Neural crest cell (in vitro differentiated cells): ENCODE measurements around the gene AVPR2. TPM values are rescaled to one million over a fixed set of nuclear protein-coding genes. Genes with fewer than 3 reads are reported as not detected.
A peak's percentile ranks its signal among the peaks of the same experiment; 100 is the strongest.

Source experiments
- DNase-seq: peaks from one replicate; pipeline ENCODE4 v3.0.0; 2021; ENCODE audit warnings: low read depth, mixed read lengths, low spot score
- H3K27ac Mint-ChIP-seq: one replicate; pipeline ENCODE4 v1.8.0; 2021; ENCODE audit warnings: mild to moderate bottlenecking, mixed read lengths; ENCODE audit not compliant: unreplicated experiment
- H3K27me3 Mint-ChIP-seq: 2 replicates; pipeline ENCODE4 v1.8.0; 2021; ENCODE audit warnings: low read depth, mild to moderate bottlenecking, mixed read lengths
- H3K36me3 Mint-ChIP-seq: 2 replicates; pipeline ENCODE4 v1.8.0; 2021; ENCODE audit warnings: low read depth, mild to moderate bottlenecking, mixed read lengths
- H3K4me1 Mint-ChIP-seq: 2 replicates; pipeline ENCODE4 v1.8.0; 2021; ENCODE audit warnings: mixed read lengths
- H3K4me3 Mint-ChIP-seq: one replicate; pipeline ENCODE4 v1.8.0; 2021; ENCODE audit warnings: mild to moderate bottlenecking, mixed read lengths
- H3K9me3 Mint-ChIP-seq: 2 replicates; pipeline ENCODE4 v1.8.0; 2021; ENCODE audit warnings: mixed read lengths
- total RNA-seq: library from RNA; stranded (reverse); gene quantifications from 2 replicates; pipeline ENCODE4 v1.2.1, GENCODE V29; 2021
- TF ChIP-seq, protein P1 (sequence below): fragments of 200-600 bp; sonication (generic); conservative IDR thresholded peaks from 2 replicates; pipeline ENCODE4 v1.5.0; 2021; ENCODE audit warnings: antibody characterized with exemption, mild to moderate bottlenecking

The AVPR2 gene
- total RNA-seq, 1 donor from 2014 or later, result not detected

DNA sequence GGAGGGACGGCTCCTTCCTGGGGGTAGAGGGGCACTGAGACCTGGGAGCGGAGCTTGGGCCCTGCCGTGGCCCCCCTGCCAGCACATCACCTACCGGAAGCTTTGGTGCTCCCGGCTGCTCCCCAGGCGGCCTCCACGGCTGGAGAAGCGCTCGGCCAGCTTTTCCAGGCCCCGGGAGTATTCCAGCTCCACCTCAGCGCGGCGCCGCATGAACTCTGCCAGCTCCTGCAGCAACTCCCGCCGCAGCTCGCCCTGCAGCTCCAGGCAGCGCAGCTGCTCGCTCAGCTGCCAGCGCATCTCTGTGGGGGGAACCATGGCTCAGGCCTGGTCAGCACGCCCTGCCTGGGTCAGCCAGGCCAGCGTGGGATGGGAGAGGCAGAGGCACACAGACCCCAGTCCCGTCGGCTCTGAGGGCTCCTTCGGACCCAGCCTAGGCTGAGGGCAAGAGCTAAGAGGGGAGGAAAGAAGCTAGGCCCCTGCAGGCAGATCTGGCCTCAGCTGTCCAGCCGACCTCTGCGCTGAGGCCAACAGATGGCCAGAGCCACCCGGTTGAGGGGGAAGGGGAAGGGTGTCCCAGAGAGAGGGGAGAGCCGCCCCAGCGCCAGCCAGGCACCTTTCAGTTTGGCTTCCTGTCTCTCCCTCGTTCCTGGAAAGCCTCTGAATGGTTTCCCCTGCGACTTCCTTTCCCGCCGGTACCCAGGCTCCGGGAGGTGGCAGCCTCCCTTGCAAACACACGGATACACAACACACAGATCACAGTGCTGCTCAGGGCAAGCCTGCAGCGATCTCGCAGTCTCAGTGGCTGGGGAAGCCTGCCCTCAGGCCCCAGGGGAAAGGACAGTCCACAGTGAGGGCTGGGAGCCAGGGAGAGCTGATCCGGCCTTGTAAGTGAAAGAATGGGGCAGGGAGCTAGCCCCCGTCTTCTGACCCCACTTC, 17.3 kb downstream of the AVPR2 start:
- peak overlapping the region; percentile 31 for H3K4me3 Mint-ChIP-seq
- H3K36me3 Mint-ChIP-seq, result no peaks in the 10 kb centered on the region
- TF ChIP-seq, protein P1, sequence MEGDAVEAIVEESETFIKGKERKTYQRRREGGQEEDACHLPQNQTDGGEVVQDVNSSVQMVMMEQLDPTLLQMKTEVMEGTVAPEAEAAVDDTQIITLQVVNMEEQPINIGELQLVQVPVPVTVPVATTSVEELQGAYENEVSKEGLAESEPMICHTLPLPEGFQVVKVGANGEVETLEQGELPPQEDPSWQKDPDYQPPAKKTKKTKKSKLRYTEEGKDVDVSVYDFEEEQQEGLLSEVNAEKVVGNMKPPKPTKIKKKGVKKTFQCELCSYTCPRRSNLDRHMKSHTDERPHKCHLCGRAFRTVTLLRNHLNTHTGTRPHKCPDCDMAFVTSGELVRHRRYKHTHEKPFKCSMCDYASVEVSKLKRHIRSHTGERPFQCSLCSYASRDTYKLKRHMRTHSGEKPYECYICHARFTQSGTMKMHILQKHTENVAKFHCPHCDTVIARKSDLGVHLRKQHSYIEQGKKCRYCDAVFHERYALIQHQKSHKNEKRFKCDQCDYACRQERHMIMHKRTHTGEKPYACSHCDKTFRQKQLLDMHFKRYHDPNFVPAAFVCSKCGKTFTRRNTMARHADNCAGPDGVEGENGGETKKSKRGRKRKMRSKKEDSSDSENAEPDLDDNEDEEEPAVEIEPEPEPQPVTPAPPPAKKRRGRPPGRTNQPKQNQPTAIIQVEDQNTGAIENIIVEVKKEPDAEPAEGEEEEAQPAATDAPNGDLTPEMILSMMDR, result no peak
- H3K4me1 Mint-ChIP-seq, result peaks cover 16% of the 10 kb centered on the region
- H3K9me3 Mint-ChIP-seq, result no peaks in the 10 kb centered on the region
- no peak for DNase-seq
- H3K27ac Mint-ChIP-seq, result peak overlapping the region; percentile 27
- peaks cover 6% of the 10 kb centered on the region for H3K27me3 Mint-ChIP-seq

DNA sequence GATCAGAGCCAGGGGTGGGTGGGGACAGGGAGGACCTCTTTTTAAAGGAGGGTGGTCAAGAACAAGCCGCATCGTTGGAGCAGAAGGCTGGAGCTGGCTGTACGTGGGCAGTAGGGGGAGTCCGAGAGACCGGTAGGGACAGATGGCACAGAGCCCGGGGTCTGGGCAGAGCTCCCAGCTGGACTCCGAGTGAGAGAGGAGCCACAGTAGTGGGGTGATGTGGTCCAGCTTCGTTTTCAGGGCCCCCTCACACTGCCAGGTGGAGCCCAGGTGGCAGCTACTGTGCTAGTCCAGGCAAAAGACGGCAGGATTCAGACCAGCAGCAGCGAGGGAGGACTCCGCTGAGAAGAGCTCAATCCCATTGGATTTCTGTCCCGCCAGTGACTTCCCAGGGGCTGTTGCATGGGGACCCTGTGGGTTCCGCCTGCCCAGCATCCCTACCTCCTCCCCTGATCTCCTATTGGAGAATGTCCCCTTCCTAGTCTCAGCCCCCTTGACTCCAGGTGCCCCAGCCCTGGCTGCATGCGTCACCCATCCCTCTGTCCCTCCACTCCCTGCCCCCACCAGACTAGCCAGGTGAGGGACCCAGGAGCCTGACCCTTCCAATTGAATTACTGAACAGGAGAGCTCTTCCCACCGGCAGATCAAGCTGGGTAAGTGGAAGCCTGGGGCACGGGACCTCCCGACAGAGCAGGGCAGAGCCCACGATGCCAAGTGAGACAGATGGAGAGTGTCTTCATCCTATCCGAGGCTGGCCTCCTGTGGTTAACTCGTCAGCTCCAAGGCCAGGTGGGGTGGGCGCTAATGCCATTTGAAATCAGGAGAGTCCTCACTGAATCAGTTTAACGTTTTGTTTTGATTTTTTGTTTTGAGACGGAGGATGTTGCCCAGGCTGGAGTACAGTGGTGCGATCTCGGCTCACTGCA, 18.7 kb downstream of the AVPR2 start:
- H3K27me3 Mint-ChIP-seq, result peaks cover 6% of the 10 kb centered on the region
- no peaks in the 10 kb centered on the region for H3K9me3 Mint-ChIP-seq
- H3K27ac Mint-ChIP-seq, result no peak overlapping the region
- no peak for DNase-seq
- H3K4me1 Mint-ChIP-seq, result peaks cover 26% of the 10 kb centered on the region
- H3K36me3 Mint-ChIP-seq, result no peaks in the 10 kb centered on the region
- peak overlapping the region; percentile 70 for H3K4me3 Mint-ChIP-seq
- TF ChIP-seq, protein P1, result peak; percentile 30

DNA sequence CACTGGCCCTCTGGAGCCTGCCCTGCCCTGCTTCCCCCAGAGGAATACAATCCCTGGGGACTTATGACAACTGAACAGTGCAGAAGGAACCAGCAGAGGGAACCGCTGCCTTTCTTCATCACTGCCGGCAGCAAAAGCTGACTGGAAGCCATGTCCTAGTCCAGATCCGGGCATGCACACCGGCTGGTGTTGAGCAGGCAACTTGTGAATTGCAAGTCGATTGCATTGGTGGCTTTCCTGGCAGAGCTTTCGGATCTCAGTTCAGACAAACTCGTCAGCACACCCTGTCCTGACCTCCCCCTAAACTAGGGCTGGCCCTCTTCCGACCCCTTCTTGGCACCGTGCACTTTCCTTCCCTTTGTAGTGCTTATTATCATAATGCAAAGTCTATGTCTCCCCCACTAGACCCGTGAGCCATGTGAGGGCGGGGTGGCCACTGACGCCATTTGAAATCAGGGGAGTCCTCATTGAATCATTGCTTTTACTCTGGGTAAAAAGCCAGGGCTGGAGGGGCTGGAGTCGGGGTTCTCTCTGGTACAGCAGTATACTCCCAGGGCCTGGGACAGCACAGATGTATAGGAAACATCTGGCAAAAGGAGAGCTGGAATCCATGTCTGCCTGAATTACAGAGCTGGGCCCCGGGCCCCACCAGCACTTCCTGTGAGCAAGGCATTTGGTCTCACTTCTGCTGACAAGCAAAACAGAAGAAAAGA, 19.8 kb downstream of the AVPR2 start:
- peaks cover 5% of the 10 kb centered on the region for H3K36me3 Mint-ChIP-seq
- DNase-seq, result no peak
- TF ChIP-seq, protein P1, result peak; percentile 37
- H3K9me3 Mint-ChIP-seq, result no peaks in the 10 kb centered on the region
- peaks cover 6% of the 10 kb centered on the region for H3K27me3 Mint-ChIP-seq
- H3K4me3 Mint-ChIP-seq, result peak overlapping the region; percentile 64
- H3K27ac Mint-ChIP-seq, result no peak overlapping the region
- peaks cover 35% of the 10 kb centered on the region for H3K4me1 Mint-ChIP-seq

DNA sequence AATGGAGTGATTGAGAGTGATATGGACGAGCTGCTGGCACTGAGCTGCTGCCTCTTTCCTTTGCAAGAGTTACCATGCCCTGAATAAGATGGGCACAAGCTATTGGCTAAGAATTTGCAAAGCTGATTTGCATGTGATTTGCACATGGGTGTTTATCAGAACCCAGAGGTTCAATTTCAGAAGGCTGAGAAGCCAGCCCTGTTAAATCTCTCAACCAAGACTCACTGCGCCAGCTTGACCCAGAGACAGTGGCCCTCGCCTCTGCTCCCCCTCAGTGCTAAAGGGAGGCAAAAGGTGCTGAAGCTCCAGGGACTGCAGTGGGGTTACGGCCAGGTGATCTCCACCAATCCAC, 20.9 kb downstream of the AVPR2 start:
- Mint-ChIP-seq H3K36me3 (peaks cover 5% of the 10 kb centered on the region), H3K27ac (no peak overlapping the region), H3K4me3 (peak overlapping the region; percentile 44), H3K9me3 (no peaks in the 10 kb centered on the region), H3K4me1 (peaks cover 36% of the 10 kb centered on the region), H3K27me3 (peaks cover 6% of the 10 kb centered on the region)
- DNase-seq, result no peak
- TF ChIP-seq, protein P1, result no peak
